Measurements from ENCODE around the gene NAPB.

Gene NAPB

GRCh38 chr20:23340524-23340923 is 80.8 kb downstream of the NAPB start:
- DNase-seq = no peak

DNA sequence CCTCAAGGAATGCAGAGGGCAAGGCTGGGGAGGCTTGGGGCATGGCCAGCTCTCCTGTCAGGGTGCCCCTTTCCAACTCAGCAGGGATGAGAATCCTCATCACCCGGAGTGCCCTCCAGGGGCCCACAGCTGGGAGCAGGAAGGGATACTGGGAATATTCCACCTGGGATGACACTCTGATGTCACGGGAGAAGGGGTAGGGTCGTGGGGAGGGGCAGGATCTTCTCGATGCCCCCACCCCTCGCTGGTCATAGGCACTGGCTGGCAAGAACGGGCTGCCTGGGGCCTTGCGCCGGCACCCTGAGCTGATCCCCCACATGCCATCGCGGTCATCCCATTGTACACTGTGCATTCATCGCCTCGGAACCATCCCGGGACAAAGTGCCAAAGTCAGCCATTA is 81.3 kb downstream of the NAPB start:
- DNase-seq = no peak

- DNase-seq = no peak
Observed at GRCh38 chr20:23337312-23337711, 84.0 kb downstream of the NAPB start.

DNA sequence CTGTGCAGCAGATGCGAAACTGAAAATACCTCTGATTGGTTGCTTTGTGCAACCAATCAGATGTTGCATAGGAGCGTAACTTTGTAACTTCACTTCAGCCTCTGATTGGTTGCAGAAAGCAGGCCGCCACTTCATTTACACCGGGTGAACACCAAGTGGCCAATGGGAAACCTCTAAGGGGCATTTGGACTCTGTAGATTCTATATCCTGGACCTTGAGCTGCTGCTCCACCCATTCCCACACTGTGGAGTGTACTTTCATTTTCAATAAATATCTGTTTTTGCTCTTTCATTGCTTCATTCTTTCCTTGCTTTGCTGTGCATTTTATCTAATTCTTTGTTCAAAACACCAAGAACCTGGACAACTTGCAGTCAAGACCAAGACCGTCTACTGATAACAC is 84.8 kb downstream of the NAPB start:
- no peak for DNase-seq

GRCh38 chr20:23335521-23335920 is 85.8 kb downstream of the NAPB start:
- no peak for DNase-seq

- no peak for DNase-seq
Observed at GRCh38 chr20:23334111-23334510, 87.2 kb downstream of the NAPB start.

DNA sequence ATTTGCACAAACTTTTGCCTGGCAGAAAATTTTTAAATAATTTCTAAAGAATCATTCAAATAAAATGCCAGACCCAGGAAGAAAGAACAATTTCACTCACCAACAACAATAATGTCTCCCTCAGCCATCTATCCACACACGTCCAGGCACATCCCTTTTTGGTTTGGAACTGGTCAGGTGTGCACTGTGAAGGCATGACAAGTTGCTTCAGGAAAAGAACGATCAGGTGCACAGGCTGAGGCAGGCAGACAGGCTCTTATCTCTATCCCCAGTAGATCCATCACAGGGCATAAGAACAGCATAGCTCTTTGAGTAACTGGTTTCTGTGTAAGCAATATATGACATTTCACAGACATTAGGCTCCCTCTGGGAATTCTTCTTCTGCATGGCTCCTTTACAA is 88.8 kb downstream of the NAPB start:
- no peak for DNase-seq

- no peak for DNase-seq
Observed at GRCh38 chr20:23331450-23332350, 89.6 kb downstream of the NAPB start.

DNA sequence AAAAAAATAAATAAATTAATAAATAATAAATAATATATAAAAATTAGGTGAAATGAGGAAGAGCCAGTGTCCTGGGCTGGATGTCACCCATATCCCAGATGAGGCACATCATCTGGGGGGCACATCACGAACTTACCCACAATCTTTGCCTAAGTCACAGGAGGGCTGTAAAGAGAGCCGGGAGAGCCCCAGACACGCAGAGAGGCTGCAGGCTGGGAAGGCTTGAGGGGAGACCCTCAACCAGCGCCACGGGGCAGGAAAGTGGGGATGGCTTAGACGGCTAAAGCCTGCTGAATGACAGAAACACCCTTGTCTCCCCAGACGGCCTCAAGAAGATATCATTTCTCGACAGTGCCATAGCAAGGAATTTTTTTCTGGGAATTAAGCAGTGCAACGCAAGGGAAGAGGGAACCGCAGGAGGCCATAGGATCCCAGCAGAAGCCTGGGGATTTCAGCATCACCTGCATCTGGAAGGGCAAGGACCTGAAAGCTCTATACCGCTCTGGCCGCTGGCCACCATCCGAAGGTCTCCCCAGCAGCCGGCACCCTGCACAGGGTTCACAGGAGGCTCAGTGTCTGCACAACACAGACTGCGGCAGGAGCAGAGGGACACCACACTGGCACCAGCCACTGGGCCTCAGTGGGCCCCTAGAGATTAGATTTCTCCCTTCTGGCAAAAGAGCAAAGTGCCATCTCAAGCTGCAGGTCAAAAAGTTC is 93.5 kb downstream of the NAPB start:
- no peak for DNase-seq

DNA sequence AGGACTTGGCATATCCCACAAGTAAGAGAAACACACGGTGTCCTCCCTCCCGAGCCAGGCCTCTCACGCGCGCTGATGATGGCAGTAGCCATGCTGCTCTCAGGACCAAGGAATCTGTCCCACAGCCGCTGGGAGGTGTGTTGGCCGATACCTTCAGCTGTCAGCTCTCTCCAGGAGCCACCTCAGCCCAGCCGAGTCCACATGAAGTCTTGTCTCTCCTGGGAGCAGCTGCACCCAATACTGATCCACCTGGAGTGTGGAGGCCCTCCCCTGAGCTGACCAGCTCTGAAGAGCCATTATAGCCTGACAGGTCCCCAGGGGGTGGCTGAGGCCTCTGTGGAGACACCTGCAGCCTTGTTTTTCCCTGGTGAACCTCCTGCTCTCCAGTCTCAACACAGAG is 94.5 kb downstream of the NAPB start:
- DNase-seq = no peak

DNA sequence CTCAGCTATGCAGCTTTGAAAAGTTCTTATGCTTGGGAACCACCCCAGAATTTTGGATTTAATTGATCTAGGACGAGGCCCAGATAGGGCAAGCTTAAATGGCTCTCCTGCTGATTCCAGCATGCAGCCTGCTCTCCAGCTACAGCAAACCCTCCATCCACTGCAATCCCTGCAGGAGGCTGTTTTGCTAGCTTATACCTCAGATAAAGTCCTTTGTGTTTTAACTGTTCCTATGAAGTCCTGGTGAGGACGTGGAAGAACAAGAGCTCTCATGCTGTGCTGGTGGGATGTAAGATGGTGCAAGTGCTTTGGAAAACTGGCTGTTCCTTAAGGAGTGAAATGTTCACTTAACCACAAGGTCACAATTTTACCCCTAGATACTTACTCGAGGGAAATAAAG is 96.2 kb downstream of the NAPB start:
- DNase-seq = no peak
